Ishikawa (cell line): Measurements from ENCODE around the gene MLYCD.

Experiments
- CEBPB ChIP-seq: IDR thresholded peaks from 2 replicates; pipeline ENCODE4 v1.6.1; 2012
- CREB1 ChIP-seq: IDR thresholded peaks from 2 replicates; pipeline ENCODE4 v1.6.1; 2012; ENCODE audit warnings: low read depth
- EGR1 ChIP-seq: IDR thresholded peaks from 2 replicates; pipeline ENCODE4 v1.6.1; 2012
- FOXM1 ChIP-seq: IDR thresholded peaks from 2 replicates; pipeline ENCODE4 v1.6.1; 2012; ENCODE audit warnings: low read depth, borderline replicate concordance
- NFIC ChIP-seq: IDR thresholded peaks from 2 replicates; pipeline ENCODE4 v1.6.1; 2012
- RAD21 ChIP-seq: IDR thresholded peaks from 2 replicates; pipeline ENCODE4 v1.6.1; 2012; ENCODE audit warnings: low read depth
- TAF1 ChIP-seq: IDR thresholded peaks from 2 replicates; pipeline ENCODE4 v1.6.1; 2012; ENCODE audit warnings: low read depth, mild to moderate bottlenecking
- YY1 ChIP-seq: IDR thresholded peaks from 2 replicates; pipeline ENCODE4 v1.6.1; 2012; ENCODE audit warnings: low read depth
- TF ChIP-seq, protein P1 (sequence below): IDR thresholded peaks from 2 replicates; pipeline ENCODE4 v1.6.1; 2012; ENCODE audit warnings: low read depth, mild to moderate bottlenecking

DNA sequence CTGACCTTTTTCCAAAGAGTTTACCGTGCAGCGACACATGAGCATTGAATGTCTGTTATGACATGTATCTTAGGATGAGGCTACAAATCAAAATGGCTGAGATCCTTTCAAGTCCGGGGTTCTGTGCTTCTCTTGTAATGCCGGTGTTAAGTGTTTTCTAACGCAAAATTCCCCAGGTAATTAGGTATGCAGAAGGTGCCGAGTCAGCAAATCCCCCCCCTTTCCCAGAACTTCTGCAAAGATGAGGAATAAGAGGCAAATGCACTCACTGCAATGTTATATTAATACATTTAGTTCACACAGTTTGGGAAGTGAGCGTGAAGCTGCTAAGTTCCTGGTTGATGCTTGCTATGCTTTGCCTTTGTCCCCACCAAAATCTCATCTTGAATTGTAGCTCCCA, 36.3 kb upstream of the MLYCD start:
- TF ChIP-seq EGR1 (no peak), CEBPB (no peak), FOXM1 (no peak), NFIC (no peak), TAF1 (no peak), YY1 (no peak), RAD21 (no peak), CREB1 (no peak)
- TF ChIP-seq, protein P1, sequence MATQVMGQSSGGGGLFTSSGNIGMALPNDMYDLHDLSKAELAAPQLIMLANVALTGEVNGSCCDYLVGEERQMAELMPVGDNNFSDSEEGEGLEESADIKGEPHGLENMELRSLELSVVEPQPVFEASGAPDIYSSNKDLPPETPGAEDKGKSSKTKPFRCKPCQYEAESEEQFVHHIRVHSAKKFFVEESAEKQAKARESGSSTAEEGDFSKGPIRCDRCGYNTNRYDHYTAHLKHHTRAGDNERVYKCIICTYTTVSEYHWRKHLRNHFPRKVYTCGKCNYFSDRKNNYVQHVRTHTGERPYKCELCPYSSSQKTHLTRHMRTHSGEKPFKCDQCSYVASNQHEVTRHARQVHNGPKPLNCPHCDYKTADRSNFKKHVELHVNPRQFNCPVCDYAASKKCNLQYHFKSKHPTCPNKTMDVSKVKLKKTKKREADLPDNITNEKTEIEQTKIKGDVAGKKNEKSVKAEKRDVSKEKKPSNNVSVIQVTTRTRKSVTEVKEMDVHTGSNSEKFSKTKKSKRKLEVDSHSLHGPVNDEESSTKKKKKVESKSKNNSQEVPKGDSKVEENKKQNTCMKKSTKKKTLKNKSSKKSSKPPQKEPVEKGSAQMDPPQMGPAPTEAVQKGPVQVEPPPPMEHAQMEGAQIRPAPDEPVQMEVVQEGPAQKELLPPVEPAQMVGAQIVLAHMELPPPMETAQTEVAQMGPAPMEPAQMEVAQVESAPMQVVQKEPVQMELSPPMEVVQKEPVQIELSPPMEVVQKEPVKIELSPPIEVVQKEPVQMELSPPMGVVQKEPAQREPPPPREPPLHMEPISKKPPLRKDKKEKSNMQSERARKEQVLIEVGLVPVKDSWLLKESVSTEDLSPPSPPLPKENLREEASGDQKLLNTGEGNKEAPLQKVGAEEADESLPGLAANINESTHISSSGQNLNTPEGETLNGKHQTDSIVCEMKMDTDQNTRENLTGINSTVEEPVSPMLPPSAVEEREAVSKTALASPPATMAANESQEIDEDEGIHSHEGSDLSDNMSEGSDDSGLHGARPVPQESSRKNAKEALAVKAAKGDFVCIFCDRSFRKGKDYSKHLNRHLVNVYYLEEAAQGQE, result no peak
